GM12801 (cell line): ENCODE measurements around the gene NLRP6.

Experiments
- CTCF ChIP-seq: IDR thresholded peaks from one replicate; pipeline ENCODE4 v1.5.1; 2011; ENCODE audit warnings: control low read depth; ENCODE audit not compliant: insufficient read length; ENCODE audit errors: extremely low read depth

The NLRP6 gene

GRCh38 chr11:251550-251949, 26.7 kb upstream of the NLRP6 start:
- no peak for TF ChIP-seq CTCF

- no peak for TF ChIP-seq CTCF
Measured at GRCh38 chr11:252666-253065, 25.5 kb upstream of the NLRP6 start.

- no peak for TF ChIP-seq CTCF
Measured at GRCh38 chr11:253160-253885, 24.9 kb upstream of the NLRP6 start.

- TF ChIP-seq CTCF: no peak
Measured at GRCh38 chr11:253886-254270, 24.3 kb upstream of the NLRP6 start.

- TF ChIP-seq CTCF: no peak
Measured at GRCh38 chr11:255176-255575, 23.0 kb upstream of the NLRP6 start.

- no peak for TF ChIP-seq CTCF
Measured at GRCh38 chr11:255816-256215, 22.4 kb upstream of the NLRP6 start.

- no peak for TF ChIP-seq CTCF
Measured at GRCh38 chr11:256952-257737, 21.1 kb upstream of the NLRP6 start.
